Gastrocnemius medialis (tissue), 4 donors: ENCODE measurements around the gene RAD18. TPM values are rescaled to one million over a fixed set of nuclear protein-coding genes. Genes with fewer than 3 reads are reported as not detected.

Source experiments
- ATAC-seq, 2 donors: fragments of 150-250 bp; one replicate each; pipeline ENCODE4 v1.9.1; 2016
- DNase-seq, 2 donors: peaks; one replicate each; pipeline ENCODE4 v3.0.0-alpha.2; 2019
- H3K27ac ChIP-seq, 4 donors: fragments of 200-600 bp; sonication (generic); 1 replicate in 1 of 4; 2 replicates in 3 of 4; pipeline ENCODE4 v1.5.1; 2016 to 2018; ENCODE audit warnings: mild to moderate bottlenecking in 2 of 4, moderate library complexity in 1 of 4
- H3K27me3 ChIP-seq, 3 donors: fragments of 200-600 bp; sonication (generic) in 2 of 3; 1 replicate in 1 of 3; 2 replicates in 2 of 3; pipeline versions ENCODE4 v1.5.1 to v1.6.0; 2016 to 2019; ENCODE audit warnings: mild to moderate bottlenecking in 1 of 3, moderate library complexity in 1 of 3
- H3K36me3 ChIP-seq, 2 donors: fragments of 200-600 bp; sonication (generic) in 1 of 2; one replicate each; pipeline ENCODE4 v1.5.1; 2017 to 2018
- H3K4me1 ChIP-seq, 2 donors: fragments of 200-600 bp; sonication (generic) in 1 of 2; one replicate each; pipeline ENCODE4 v1.5.1; 2016 to 2017; ENCODE audit warnings: mild to moderate bottlenecking in 2 of 2
- H3K4me3 ChIP-seq, 4 donors: fragments of 200-600 bp; sonication (generic) in 3 of 4; 1 replicate in 1 of 4; 2 replicates in 3 of 4; pipeline ENCODE4 v1.5.1; 2016 to 2019; ENCODE audit warnings: mild to moderate bottlenecking in 2 of 4
- H3K9me3 ChIP-seq, 3 donors: fragments of 200-600 bp; sonication (generic) in 2 of 3; 1 replicate in 1 of 3; 2 replicates in 2 of 3; pipeline ENCODE4 v1.5.1; 2016 to 2019
- POLR2A ChIP-seq, 2 donors: fragments of 450-650 bp; IDR thresholded peaks; one replicate each; pipeline ENCODE4 v1.6.1; 2017; ENCODE audit warnings: antibody characterized with exemption in 2 of 2, mild to moderate bottlenecking in 2 of 2, moderate library complexity in 2 of 2
- in situ Hi-C, 4 donors: fragments of 200-750 bp; cut with MboI; loops; one replicate each; pipeline versions ENCODE4 v1.15.0 to v1.8.0; 2017; ENCODE audit warnings: low sequenced_read_pairs in 4 of 4
- intact Hi-C: fragments of 100-400 bp; cut with DNase I; formaldehyde crosslinking; loops from one replicate; pipeline ENCODE4 v1.15.1; 2023; ENCODE audit warnings: low total_unique reads
- total RNA-seq, 4 donors: library from RNA; depleted of rRNA; stranded (reverse); fragments of >200 nt; gene quantifications; one replicate each; pipeline versions ENCODE4 v1.1.0 to v1.2.3, GENCODE V29; 2016
- TF ChIP-seq, protein P1 (sequence below), 5 experiments: fragments of 450-650 bp in 3 of 5; fragments of 200-600 bp in 2 of 5; sonication (generic) in 2 of 5; IDR thresholded peaks in 4 of 5; conservative IDR thresholded peaks in 1 of 5; 1 replicate in 4 of 5; 2 replicates in 1 of 5; pipeline ENCODE4 v1.5.1; 2016 to 2019; ENCODE audit warnings: antibody characterized with exemption in 5 of 5, mild to moderate bottlenecking in 3 of 5, moderate library complexity in 3 of 5

RAD18 gene
- total RNA-seq, 4 donors from 2014 or later = 1.8 to 5.8 (median 2.3) TPM

- in situ Hi-C loops = no loop called here
- H3K9me3 ChIP-seq = no peaks in the 10 kb centered on the region
- intact Hi-C loops = no loop called here
- TF ChIP-seq POLR2A (IDR thresholded peaks at IDR 0.05) = no peak
- TF ChIP-seq, protein P1, sequence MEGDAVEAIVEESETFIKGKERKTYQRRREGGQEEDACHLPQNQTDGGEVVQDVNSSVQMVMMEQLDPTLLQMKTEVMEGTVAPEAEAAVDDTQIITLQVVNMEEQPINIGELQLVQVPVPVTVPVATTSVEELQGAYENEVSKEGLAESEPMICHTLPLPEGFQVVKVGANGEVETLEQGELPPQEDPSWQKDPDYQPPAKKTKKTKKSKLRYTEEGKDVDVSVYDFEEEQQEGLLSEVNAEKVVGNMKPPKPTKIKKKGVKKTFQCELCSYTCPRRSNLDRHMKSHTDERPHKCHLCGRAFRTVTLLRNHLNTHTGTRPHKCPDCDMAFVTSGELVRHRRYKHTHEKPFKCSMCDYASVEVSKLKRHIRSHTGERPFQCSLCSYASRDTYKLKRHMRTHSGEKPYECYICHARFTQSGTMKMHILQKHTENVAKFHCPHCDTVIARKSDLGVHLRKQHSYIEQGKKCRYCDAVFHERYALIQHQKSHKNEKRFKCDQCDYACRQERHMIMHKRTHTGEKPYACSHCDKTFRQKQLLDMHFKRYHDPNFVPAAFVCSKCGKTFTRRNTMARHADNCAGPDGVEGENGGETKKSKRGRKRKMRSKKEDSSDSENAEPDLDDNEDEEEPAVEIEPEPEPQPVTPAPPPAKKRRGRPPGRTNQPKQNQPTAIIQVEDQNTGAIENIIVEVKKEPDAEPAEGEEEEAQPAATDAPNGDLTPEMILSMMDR (IDR thresholded peaks at IDR 0.05 in 4 of 5, conservative IDR thresholded peaks at IDR 0.05 in 1 of 5) = no peak
- no peaks in the 10 kb centered on the region for H3K36me3 ChIP-seq
- H3K27me3 ChIP-seq = no peaks in the 10 kb centered on the region
- ATAC-seq = no peak
- H3K4me3 ChIP-seq = no peak overlapping the region
- no peak overlapping the region for H3K27ac ChIP-seq
- DNase-seq = no peak
- no peaks in the 10 kb centered on the region for H3K4me1 ChIP-seq
Measured at GRCh38 chr3:8899876-8900460, 63.3 kb downstream of the RAD18 start.

DNA sequence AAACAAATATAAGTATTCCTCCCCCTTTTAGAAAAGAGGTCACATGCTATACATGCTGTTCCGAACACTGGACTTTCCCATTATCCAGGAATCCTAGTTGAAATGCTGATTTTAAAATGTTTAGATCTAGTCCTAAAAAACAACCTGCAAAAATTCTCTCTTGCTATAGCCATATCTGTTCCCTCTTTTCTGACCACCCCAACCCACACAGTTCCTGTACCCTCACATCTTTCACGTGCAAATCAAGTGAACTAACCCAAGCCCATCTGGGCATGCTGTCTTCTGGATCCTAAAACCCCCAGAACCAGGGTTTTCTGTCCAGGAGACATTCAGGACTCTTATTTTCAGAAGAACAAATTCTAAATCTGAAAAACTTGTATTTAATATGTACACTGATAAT is 67.4 kb downstream of the RAD18 start:
- no peak overlapping the region for H3K27ac ChIP-seq
- no peaks in the 10 kb centered on the region for H3K4me1 ChIP-seq
- no peak overlapping the region for H3K4me3 ChIP-seq
- no peaks in the 10 kb centered on the region for H3K27me3 ChIP-seq
- ATAC-seq = no peak
- TF ChIP-seq, protein P1 (IDR thresholded peaks at IDR 0.05 in 4 of 5, conservative IDR thresholded peaks at IDR 0.05 in 1 of 5) = no peak
- no peak for TF ChIP-seq POLR2A (IDR thresholded peaks at IDR 0.05)
- DNase-seq = no peak
- no peaks in the 10 kb centered on the region for H3K36me3 ChIP-seq
- in situ Hi-C loops (no loop called here), intact Hi-C loops (no loop called here)
- no peaks in the 10 kb centered on the region for H3K9me3 ChIP-seq

DNA sequence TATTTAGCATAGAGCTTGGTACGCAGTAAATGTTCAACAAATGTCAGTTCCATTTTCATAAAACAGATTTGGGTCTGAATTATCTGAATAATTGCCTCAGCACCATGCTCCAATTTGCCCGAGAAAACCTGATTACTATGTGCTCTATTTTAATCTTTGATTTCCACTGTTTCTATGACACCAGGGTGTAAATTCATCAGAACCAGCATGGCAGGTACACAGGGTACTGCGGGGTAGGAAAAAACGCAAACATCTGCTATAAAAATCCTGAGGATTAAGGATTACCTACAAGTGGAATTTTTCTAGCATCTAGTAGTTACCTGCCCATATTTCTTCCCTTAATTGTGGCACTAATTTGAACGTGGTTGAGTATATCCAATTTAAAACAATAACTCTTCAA is 70.3 kb downstream of the RAD18 start:
- intact Hi-C loops = no loop called here
- H3K4me1 ChIP-seq = no peaks in the 10 kb centered on the region

DNA sequence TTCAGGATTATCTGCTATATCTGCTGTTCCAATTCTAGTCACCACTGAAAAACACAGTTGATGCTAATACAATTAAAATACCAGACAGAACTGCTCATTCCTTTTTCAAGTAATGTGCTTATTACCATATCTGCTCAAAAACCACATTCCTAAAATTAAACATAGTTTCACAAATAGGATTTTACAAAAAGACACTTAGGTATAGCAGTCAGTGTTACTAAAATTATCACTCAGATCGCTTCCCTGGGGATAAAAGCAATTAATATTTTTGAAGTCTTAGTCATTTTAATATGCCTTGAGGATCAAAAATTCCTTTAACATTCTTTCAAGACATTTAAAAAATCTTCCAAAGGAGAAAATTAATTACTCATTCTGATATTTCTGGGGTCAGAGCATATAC is 71.5 kb downstream of the RAD18 start:
- DNase-seq (no peak), ATAC-seq (no peak)
- no peaks in the 10 kb centered on the region for H3K4me1 ChIP-seq
- H3K4me3 ChIP-seq = no peak overlapping the region
- no peak for TF ChIP-seq POLR2A (IDR thresholded peaks at IDR 0.05)
- TF ChIP-seq, protein P1 (IDR thresholded peaks at IDR 0.05 in 4 of 5, conservative IDR thresholded peaks at IDR 0.05 in 1 of 5) = no peak
- no peaks in the 10 kb centered on the region for H3K27me3 ChIP-seq
- no peaks in the 10 kb centered on the region for H3K36me3 ChIP-seq
- no peaks in the 10 kb centered on the region for H3K9me3 ChIP-seq
- intact Hi-C loops (no loop called here), in situ Hi-C loops (no loop called here)
- H3K27ac ChIP-seq = no peak overlapping the region

More for the DNA sequence above, 70.3 kb downstream of the RAD18 start:
- H3K27ac ChIP-seq = no peak overlapping the region
- H3K27me3 ChIP-seq = no peaks in the 10 kb centered on the region
- H3K36me3 ChIP-seq = no peaks in the 10 kb centered on the region
- ATAC-seq (no peak), DNase-seq (no peak)
- in situ Hi-C loops = no loop called here
- no peaks in the 10 kb centered on the region for H3K9me3 ChIP-seq
- H3K4me3 ChIP-seq = no peak overlapping the region
- TF ChIP-seq, protein P1 (IDR thresholded peaks at IDR 0.05 in 4 of 5, conservative IDR thresholded peaks at IDR 0.05 in 1 of 5) = no peak
- no peak for TF ChIP-seq POLR2A (IDR thresholded peaks at IDR 0.05)

- ATAC-seq (no peak), DNase-seq (no peak)
- Histone ChIP-seq H3K9me3 (no peaks in the 10 kb centered on the region), H3K4me1 (no peaks in the 10 kb centered on the region), H3K36me3 (no peaks in the 10 kb centered on the region), H3K27ac (no peak overlapping the region), H3K4me3 (no peak overlapping the region), H3K27me3 (no peaks in the 10 kb centered on the region)
- intact Hi-C loops = no loop called here
- in situ Hi-C loops = no loop called here
- TF ChIP-seq, protein P1 (IDR thresholded peaks at IDR 0.05 in 4 of 5, conservative IDR thresholded peaks at IDR 0.05 in 1 of 5) = no peak
- TF ChIP-seq POLR2A (IDR thresholded peaks at IDR 0.05) = no peak
Measured at GRCh38 chr3:8891303-8891702, 72.0 kb downstream of the RAD18 start.
